Endothelial cell of umbilical vein (primary cell): ENCODE results near the gene FHOD3.

ENCODE experiments used
- FOS ChIP-seq: IDR thresholded peaks from 2 replicates; pipeline ENCODE4 v1.6.1; 2011; ENCODE audit warnings: mild to moderate bottlenecking, low read length, moderate library complexity, borderline replicate concordance; ENCODE audit not compliant: insufficient read depth
- POLR2A ChIP-seq: IDR thresholded peaks from 2 replicates; pipeline ENCODE4 v1.6.1; 2012; ENCODE audit warnings: low read depth, mild to moderate bottlenecking, control low read depth, low read length
- POLR2AphosphoS5 ChIP-seq: IDR thresholded peaks from 2 replicates; pipeline ENCODE4 v1.6.1; 2012; ENCODE audit warnings: low read depth, mild to moderate bottlenecking, control low read depth, low read length, moderate library complexity; ENCODE audit not compliant: insufficient read depth
- TF ChIP-seq, protein P1 (sequence below), 2 donors: IDR thresholded peaks; 1 replicate in 1 of 2; 2 replicates in 1 of 2; pipeline ENCODE4 v1.5.1; 2011; ENCODE audit warnings: low read length in 2 of 2, mild to moderate bottlenecking in 2 of 2, moderate library complexity in 2 of 2, control low read depth in 1 of 2, inconsistent platforms in 1 of 2, low read depth in 1 of 2; ENCODE audit not compliant: insufficient read depth in 1 of 2; ENCODE audit errors: extremely low read depth in 1 of 2
- TF ChIP-seq, protein P2 (sequence below): IDR thresholded peaks from 2 replicates; pipeline ENCODE4 v1.6.1; 2011; ENCODE audit not compliant: insufficient read depth, insufficient read length

DNA sequence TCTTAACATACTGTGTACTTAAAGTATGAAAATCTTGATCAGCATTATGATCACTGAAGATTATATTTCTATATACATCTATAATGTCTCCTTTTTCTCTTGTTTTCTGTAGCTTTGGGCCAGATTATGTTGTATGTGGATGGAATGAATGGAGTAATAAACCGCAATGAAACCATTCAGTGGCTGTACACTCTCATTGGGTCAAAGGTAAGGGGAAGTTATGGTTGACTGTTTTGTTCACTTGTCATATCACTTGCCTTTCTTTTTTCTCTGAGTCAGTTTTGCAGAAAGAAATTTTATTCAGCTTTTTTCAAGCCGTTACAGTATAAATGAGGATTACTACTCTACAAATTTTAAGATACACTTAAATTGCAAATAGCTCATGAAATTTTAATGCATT is 278.8 kb downstream of the FHOD3 start:
- TF ChIP-seq, protein P1, sequence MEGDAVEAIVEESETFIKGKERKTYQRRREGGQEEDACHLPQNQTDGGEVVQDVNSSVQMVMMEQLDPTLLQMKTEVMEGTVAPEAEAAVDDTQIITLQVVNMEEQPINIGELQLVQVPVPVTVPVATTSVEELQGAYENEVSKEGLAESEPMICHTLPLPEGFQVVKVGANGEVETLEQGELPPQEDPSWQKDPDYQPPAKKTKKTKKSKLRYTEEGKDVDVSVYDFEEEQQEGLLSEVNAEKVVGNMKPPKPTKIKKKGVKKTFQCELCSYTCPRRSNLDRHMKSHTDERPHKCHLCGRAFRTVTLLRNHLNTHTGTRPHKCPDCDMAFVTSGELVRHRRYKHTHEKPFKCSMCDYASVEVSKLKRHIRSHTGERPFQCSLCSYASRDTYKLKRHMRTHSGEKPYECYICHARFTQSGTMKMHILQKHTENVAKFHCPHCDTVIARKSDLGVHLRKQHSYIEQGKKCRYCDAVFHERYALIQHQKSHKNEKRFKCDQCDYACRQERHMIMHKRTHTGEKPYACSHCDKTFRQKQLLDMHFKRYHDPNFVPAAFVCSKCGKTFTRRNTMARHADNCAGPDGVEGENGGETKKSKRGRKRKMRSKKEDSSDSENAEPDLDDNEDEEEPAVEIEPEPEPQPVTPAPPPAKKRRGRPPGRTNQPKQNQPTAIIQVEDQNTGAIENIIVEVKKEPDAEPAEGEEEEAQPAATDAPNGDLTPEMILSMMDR (IDR thresholded peaks at IDR 0.05; ENCODE audit: extremely low read depth in 1 of 2, insufficient read depth in 1 of 2, low read depth in 1 of 2, low read length in 2 of 2) = no peak
- no peak for TF ChIP-seq FOS
- TF ChIP-seq POLR2AphosphoS5 = no peak
- TF ChIP-seq, protein P2, sequence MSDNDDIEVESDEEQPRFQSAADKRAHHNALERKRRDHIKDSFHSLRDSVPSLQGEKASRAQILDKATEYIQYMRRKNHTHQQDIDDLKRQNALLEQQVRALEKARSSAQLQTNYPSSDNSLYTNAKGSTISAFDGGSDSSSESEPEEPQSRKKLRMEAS = no peak
- no peak for TF ChIP-seq POLR2A
